Nephron (organoid): ENCODE results near the gene KY.
A peak's percentile ranks its signal among the peaks of the same experiment; 100 is the strongest.
"Not testable (repeated sequence)": the region's sequence is repeated elsewhere in the genome, so short reads cannot be mapped to it uniquely, and the experiment has no call there.

Experiments used
- H3K27ac Mint-ChIP-seq, 3 experiments: 2 replicates each; pipeline ENCODE4 v1.8.0; 2020; ENCODE audit warnings: mixed read lengths in 3 of 3, mild to moderate bottlenecking in 2 of 3, moderate library complexity in 1 of 3
- H3K27me3 Mint-ChIP-seq: 2 replicates; pipeline ENCODE4 v1.8.0; 2021; ENCODE audit warnings: low read depth, mild to moderate bottlenecking, moderate library complexity, mixed read lengths
- H3K36me3 Mint-ChIP-seq: 2 replicates; pipeline ENCODE4 v1.8.0; 2020; ENCODE audit warnings: low read depth, mixed read lengths
- H3K4me1 Mint-ChIP-seq: 2 replicates; pipeline ENCODE4 v1.8.0; 2020; ENCODE audit warnings: mixed read lengths
- H3K4me3 Mint-ChIP-seq, 3 experiments: 2 replicates each; pipeline ENCODE4 v1.8.0; 2020; ENCODE audit warnings: mild to moderate bottlenecking in 3 of 3, mixed read lengths in 3 of 3, moderate library complexity in 2 of 3
- H3K9me3 Mint-ChIP-seq: 2 replicates; pipeline ENCODE4 v1.8.0; 2020; ENCODE audit warnings: mixed read lengths
- TF ChIP-seq, protein P1 (sequence below), 3 experiments: fragments of 200-600 bp; sonication (generic); IDR thresholded peaks; one replicate each; pipeline ENCODE4 v1.5.0; 2021; ENCODE audit warnings: antibody characterized with exemption in 3 of 3; ENCODE audit not compliant: unreplicated experiment in 3 of 3

The KY gene

DNA sequence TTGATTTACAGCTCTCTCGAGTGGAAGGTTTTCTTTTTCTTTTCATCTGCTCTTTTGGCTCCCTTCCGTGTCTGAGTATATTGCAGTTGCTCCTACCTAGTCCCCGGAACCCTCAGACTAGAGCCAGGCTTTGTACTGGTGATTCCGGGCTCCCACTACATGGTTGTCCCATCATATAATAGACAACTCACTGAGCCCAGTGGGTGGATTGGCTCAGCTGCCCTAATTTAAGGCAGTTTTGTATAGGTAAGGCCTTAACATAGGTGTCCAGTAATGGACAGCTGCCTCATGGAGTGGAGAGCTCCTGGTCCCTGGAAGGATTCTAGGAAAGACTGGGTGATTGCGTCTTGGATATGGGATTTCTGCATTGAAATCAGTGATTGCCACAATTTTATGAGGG lies 58.0 kb downstream of the KY start:
- H3K4me1 Mint-ChIP-seq: no peaks in the 10 kb centered on the region
- no peak overlapping the region for H3K27ac Mint-ChIP-seq
- H3K4me3 Mint-ChIP-seq: no peak overlapping the region
- TF ChIP-seq, protein P1, sequence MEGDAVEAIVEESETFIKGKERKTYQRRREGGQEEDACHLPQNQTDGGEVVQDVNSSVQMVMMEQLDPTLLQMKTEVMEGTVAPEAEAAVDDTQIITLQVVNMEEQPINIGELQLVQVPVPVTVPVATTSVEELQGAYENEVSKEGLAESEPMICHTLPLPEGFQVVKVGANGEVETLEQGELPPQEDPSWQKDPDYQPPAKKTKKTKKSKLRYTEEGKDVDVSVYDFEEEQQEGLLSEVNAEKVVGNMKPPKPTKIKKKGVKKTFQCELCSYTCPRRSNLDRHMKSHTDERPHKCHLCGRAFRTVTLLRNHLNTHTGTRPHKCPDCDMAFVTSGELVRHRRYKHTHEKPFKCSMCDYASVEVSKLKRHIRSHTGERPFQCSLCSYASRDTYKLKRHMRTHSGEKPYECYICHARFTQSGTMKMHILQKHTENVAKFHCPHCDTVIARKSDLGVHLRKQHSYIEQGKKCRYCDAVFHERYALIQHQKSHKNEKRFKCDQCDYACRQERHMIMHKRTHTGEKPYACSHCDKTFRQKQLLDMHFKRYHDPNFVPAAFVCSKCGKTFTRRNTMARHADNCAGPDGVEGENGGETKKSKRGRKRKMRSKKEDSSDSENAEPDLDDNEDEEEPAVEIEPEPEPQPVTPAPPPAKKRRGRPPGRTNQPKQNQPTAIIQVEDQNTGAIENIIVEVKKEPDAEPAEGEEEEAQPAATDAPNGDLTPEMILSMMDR (IDR thresholded peaks at IDR 0.05; ENCODE audit: unreplicated experiment in 3 of 3): no peak
- H3K36me3 Mint-ChIP-seq: no peaks in the 10 kb centered on the region
- H3K9me3 Mint-ChIP-seq: no peaks in the 10 kb centered on the region
- peaks cover 7% of the 10 kb centered on the region for H3K27me3 Mint-ChIP-seq

DNA sequence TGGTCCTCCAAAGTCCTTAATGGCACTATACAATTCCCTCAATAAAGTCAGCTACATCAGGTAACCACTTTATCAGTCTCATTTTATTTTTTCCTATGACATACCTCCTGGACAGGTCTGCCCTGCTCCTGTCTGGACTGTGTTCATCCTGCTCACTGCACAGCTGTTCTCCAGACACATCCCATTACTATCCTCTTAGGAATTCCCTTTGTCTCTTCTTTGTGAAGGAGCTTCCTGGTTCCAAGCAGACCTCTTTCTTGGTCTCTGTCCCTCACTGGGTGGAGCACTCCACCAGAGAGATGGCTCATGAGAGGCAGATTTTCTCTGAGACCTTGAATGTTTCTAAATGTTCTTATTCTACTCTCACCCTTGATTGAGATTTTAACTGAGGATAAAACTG lies 60.1 kb downstream of the KY start:
- Mint-ChIP-seq H3K4me1 (no peaks in the 10 kb centered on the region), H3K27me3 (peaks cover 5% of the 10 kb centered on the region), H3K27ac (no peak overlapping the region), H3K36me3 (no peaks in the 10 kb centered on the region), H3K4me3 (no peak overlapping the region), H3K9me3 (peaks cover 5% of the 10 kb centered on the region)
- TF ChIP-seq, protein P1 (IDR thresholded peaks at IDR 0.05; ENCODE audit: unreplicated experiment in 3 of 3): no peak

DNA sequence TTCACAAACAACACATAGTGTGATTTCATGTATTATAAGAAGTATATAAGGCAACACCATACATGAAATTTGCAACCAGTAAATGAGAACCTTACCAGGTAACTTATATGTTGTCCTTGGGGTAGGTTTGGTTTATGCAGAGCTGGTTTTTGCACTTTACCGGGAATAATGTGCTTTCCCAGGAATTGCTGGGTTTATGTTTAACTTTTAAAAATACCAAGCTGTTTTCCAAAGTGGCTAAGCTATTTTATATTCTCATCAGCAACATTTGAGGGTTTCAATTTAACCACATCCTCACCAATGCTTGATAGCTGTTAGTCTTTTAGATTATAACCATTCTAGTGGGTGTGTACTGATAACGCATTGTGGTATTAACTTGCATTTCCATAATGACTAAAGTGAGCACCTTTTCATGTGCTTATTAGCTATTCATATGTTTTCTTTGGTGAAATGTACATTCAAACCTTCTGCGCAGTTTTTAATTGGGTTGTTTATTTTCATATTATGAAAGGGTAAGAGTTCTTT lies 71.6 kb downstream of the KY start:
- Mint-ChIP-seq H3K9me3 (peaks cover 18% of the 10 kb centered on the region), H3K36me3 (peaks cover 7% of the 10 kb centered on the region), H3K27ac (peak overlapping the region in 2 of 3 experiments; percentile 38 to 52), H3K27me3 (no peaks in the 10 kb centered on the region), H3K4me1 (peaks cover 7% of the 10 kb centered on the region), H3K4me3 (no peak overlapping the region)
- TF ChIP-seq, protein P1 (IDR thresholded peaks at IDR 0.05; ENCODE audit: unreplicated experiment in 3 of 3): no peak

DNA sequence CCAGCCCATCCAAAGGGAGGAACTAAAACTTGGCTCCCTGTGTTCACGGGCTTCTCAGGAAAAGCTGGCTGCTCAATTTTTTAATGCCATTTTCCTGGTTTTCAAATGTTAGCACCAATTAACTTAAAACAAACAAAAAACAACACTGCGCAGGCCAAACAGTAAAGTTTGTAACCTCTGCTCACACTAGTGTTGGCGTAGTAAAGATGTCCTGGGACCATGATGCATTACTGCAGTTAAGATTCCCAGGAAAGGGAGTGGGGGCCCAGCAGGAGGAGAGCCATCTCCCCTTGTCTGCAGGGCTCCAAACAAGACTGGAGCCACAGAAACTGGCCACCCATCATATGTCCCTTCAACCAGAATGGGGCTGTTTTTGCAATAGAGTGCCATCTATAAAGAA lies 74.0 kb downstream of the KY start:
- no peak overlapping the region for H3K4me3 Mint-ChIP-seq

DNA sequence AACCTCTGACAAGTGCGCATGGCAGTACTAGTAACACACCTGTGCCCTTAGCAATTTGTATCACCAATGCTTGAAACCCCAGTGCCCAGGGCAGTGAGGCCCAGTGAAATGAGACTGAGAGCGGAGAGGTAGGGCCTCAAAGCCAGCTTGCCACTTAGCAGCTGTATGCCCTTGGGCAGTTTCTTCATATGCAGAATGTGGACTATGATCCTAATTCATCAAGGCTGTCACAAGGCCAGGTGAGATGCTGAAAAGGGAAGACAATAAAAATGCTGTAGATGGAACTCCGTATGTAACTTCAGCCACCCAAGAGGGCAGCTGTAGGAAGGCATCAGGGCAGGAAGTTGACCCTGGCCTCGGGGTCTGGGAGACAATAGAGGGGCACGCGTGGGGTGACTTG lies 74.4 kb downstream of the KY start:
- Mint-ChIP-seq H3K4me3 (no peak overlapping the region), H3K4me1 (peaks cover 7% of the 10 kb centered on the region), H3K36me3 (peaks cover 7% of the 10 kb centered on the region), H3K9me3 (peaks cover 22% of the 10 kb centered on the region), H3K27ac (peak overlapping the region; percentile 36 to 61 (median 55)), H3K27me3 (no peaks in the 10 kb centered on the region)
- TF ChIP-seq, protein P1 (IDR thresholded peaks at IDR 0.05; ENCODE audit: unreplicated experiment in 3 of 3): no peak

More for the DNA sequence above, 74.0 kb downstream of the KY start:
- peak overlapping the region; percentile 36 to 61 (median 55) for H3K27ac Mint-ChIP-seq
- no peaks in the 10 kb centered on the region for H3K27me3 Mint-ChIP-seq
- H3K36me3 Mint-ChIP-seq: peaks cover 7% of the 10 kb centered on the region
- TF ChIP-seq, protein P1 (IDR thresholded peaks at IDR 0.05; ENCODE audit: unreplicated experiment in 3 of 3): no peak
- peaks cover 22% of the 10 kb centered on the region for H3K9me3 Mint-ChIP-seq
- H3K4me1 Mint-ChIP-seq: peaks cover 7% of the 10 kb centered on the region

DNA sequence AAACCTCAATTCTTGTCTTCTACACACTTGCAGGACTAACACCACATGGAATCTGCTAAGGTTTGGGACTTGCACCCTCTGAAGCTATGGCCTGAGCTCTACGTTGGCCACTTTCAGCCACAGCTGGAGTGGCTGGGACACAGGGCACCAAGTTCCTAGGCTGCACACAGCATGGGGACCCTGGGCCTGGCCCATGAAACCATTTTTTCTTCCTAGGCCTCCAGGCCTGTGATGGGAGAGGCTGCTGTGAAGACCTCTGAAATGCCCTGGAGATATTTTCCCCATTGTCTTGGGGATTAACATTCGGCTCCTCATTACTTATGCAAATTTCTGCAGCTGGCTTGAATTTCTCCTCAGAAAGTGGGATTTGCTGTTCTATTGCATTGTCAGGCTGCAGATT lies 80.9 kb downstream of the KY start:
- Mint-ChIP-seq H3K36me3 (peaks cover 25% of the 10 kb centered on the region), H3K9me3 (peaks cover 42% of the 10 kb centered on the region)
- not testable (repeated sequence) for H3K4me3 Mint-ChIP-seq, H3K27me3 Mint-ChIP-seq, H3K27ac Mint-ChIP-seq, H3K4me1 Mint-ChIP-seq
